ENCODE results near the gene TMEM115. TPM values are rescaled to one million over a fixed set of nuclear protein-coding genes. Genes with fewer than 3 reads are reported as not detected.
A peak's percentile ranks its signal among the peaks of the same experiment; 100 is the strongest.

The TMEM115 gene
- total and polyA plus RNA-seq, 2 donors (not counting 3 experiments of a cell fraction or from before 2014, with no cell fraction given), result 44.7 to 65.5 TPM

DNA sequence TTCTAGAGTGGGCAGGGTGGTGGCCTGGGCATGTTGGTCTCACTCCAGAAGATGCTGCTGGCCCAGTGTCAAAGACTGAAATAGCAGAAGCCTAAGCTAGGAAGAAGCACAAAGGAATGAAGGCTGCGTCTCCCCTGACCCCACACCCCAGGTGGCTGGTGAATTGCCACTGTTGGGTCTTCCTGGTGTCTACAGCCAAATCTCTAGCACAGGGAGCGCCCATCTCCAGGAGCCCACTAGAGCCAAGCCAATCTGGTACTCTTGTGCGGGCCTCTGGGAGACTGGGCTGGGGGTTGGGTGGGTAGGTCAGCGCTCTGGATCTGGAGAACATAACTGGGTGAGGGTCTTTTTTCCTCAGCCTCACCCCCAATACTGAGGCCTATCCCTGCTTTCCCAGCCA, 32.2 kb downstream of the TMEM115 start:
- no peak for DNase-seq (ENCODE audit: low read depth, low spot score)
- Histone ChIP-seq H3K79me2 (ENCODE audit: control insufficient read depth, insufficient read depth, low read length) (peaks cover 27% of the 10 kb centered on the region), H3K4me3 (replicated peaks in 1 of 3; ENCODE audit: insufficient read depth in 1 of 3, low read depth in 1 of 3, low read length in 3 of 3) (peak overlapping the region in 2 of 3 experiments; percentile 69 to 88), H3K27me3 (ENCODE audit: control insufficient read depth in 2 of 2, insufficient read depth in 2 of 2, low read length in 2 of 2) (no peaks in the 10 kb centered on the region), H3K4me2 (ENCODE audit: insufficient read depth, low read length) (peak overlapping the region; percentile 83), H2AFZ (ENCODE audit: low read depth, low read length) (no peak overlapping the region), H3K9ac (replicated peaks; ENCODE audit: extremely low read depth, insufficient read depth, low read length) (peak overlapping the region; percentile 87), H3K9me1 (replicated peaks; ENCODE audit: control insufficient read depth, extremely low read depth, insufficient read depth, low read length) (no peaks in the 10 kb centered on the region), H3K36me3 (ENCODE audit: control insufficient read depth in 2 of 2, extremely low read depth in 1 of 2, insufficient read depth in 2 of 2, low read length in 2 of 2) (peaks cover 20 to 39% of the 10 kb centered on the region in 2 experiments), H3K27ac (ENCODE audit: insufficient read depth, low read depth, low read length) (peak overlapping the region; percentile 70), H3K4me1 (ENCODE audit: control insufficient read depth, extremely low read depth, insufficient read depth, low read length) (peaks cover 32% of the 10 kb centered on the region), H3K9me3 (replicated peaks; ENCODE audit: control insufficient read depth, insufficient read depth, low read length) (no peaks in the 10 kb centered on the region), H4K20me1 (replicated peaks; ENCODE audit: control insufficient read depth, extremely low read depth, insufficient read depth, low read length) (no peaks in the 10 kb centered on the region)
- no peak for FAIRE-seq
- BruUV-seq (replicated peaks), result TSS peak; percentile 6
- dilution Hi-C loops (cut with MboI; ENCODE audit: extremely low pct_ligation_motif_present, low sequenced_read_pairs), result no loop called here
- ChIA-PET POLR2A (interaction anchor here (1.9 kb wide), 1 partner anchor 10 kb away, joined by 8 read pairs; no protein-coding TSS in a partner anchor), CTCF (interaction anchor here (1.6 to 1.8 kb wide), 3 partner anchors 10 to 101 kb away, joined by 4 to 13 read pairs (median 6); partner anchors contain the start of genes HYAL3 and NAA80)
- no peak for TF ChIP-seq POLR2A (IDR thresholded peaks at IDR 0.05; ENCODE audit: low read depth, low read length)
- TF ChIP-seq JUN (IDR thresholded peaks at IDR 0.05; ENCODE audit: borderline replicate concordance, insufficient read depth, insufficient read length, low read depth), result no peak
- TF ChIP-seq, protein P1, sequence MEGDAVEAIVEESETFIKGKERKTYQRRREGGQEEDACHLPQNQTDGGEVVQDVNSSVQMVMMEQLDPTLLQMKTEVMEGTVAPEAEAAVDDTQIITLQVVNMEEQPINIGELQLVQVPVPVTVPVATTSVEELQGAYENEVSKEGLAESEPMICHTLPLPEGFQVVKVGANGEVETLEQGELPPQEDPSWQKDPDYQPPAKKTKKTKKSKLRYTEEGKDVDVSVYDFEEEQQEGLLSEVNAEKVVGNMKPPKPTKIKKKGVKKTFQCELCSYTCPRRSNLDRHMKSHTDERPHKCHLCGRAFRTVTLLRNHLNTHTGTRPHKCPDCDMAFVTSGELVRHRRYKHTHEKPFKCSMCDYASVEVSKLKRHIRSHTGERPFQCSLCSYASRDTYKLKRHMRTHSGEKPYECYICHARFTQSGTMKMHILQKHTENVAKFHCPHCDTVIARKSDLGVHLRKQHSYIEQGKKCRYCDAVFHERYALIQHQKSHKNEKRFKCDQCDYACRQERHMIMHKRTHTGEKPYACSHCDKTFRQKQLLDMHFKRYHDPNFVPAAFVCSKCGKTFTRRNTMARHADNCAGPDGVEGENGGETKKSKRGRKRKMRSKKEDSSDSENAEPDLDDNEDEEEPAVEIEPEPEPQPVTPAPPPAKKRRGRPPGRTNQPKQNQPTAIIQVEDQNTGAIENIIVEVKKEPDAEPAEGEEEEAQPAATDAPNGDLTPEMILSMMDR (IDR thresholded peaks at IDR 0.05; ENCODE audit: extremely low read depth in 1 of 2, insufficient read depth in 1 of 2, low read depth in 1 of 2, low read length in 2 of 2), result no peak
- no peak for TF ChIP-seq MYC (IDR thresholded peaks at IDR 0.05; ENCODE audit: low read depth, low read length)
- TF ChIP-seq FOS (IDR thresholded peaks at IDR 0.05; ENCODE audit: borderline replicate concordance, insufficient read depth, low read length), result no peak
- TF ChIP-seq POLR2AphosphoS5 (IDR thresholded peaks at IDR 0.05; ENCODE audit: insufficient read depth, low read depth, low read length), result no peak
- no peak for TF ChIP-seq GATA2 (IDR thresholded peaks at IDR 0.05; ENCODE audit: insufficient read depth, insufficient read length, low read depth, low read length)
- TF ChIP-seq EZH2 (IDR thresholded peaks at IDR 0.05; ENCODE audit: borderline replicate concordance, low read depth, low read length, severe bottlenecking), result no peak
- TF ChIP-seq, protein P2, sequence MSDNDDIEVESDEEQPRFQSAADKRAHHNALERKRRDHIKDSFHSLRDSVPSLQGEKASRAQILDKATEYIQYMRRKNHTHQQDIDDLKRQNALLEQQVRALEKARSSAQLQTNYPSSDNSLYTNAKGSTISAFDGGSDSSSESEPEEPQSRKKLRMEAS (IDR thresholded peaks at IDR 0.05; ENCODE audit: insufficient read depth, insufficient read length), result no peak
- intact Hi-C loops (cut with micrococcal nuclease), result no loop called here
